ENCODE results near the gene AMPH.

Gene AMPH

DNA sequence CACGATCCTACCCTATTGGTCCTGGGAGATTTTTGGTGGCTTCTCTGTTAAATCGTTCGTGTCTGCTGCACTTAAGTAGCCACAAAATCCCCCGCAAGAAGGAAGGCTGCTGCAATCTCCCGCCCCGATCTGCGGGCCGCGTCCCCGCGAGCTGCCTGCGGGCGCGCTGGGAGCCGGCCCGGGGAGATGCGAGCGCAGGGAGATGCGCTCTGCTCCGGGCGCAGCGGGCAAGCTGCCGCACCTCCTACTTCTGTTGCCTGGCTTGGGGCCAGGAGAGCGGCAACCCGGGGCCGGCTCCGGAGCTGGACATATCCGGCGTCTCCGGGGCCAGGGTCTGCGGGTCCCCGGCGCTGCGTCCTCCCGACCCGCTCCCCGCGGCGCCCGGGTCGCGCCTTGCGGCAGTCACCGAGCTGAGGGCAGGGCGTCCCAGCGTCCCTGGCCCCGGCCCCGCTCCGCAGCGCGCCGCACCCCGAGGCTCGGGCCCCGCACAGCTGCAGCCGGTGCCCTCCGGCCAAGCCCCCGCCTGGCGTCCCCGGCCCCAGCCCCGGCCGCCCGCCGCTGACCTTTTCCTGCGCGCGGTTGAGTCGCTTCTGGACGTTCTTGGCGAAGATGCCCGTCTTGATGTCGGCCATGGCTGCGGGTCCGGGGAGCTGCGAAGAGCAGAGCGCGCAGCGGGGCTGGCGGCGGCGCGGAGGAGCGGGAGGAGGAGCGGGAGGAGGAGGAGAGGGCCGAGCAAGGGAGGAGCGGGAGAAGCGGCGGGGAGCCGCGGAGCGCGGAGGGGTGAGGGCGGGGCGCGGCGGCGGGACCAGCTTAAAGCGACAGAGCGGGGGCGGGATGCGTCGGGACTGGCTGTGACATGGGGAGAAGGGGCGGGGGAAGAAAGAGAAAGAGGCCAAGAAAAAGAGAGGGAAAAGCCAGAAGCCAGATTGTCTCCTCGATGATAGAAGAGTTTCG, at the start of gene AMPH:
AMPH (minus strand) TSS at position 654 of the 954 bp plus-strand sequence; CDS start at position 632, 22 bp downstream.
- Histone ChIP-seq H3K9ac (ENCODE audit: low read length) (no peak within 1 kb of the TSS), H3K27me3 (ENCODE audit: control insufficient read depth, insufficient read depth, low read length) (peaks cover 21% of the 10 kb centered on the region), H3K4me3 (ENCODE audit: low read length) (no peak within 1 kb of the TSS), H3K9me3 (ENCODE audit: control insufficient read depth, low read length) (no peaks in the 10 kb centered on the region), H3K4me1 (ENCODE audit: control insufficient read depth, insufficient read depth, low read length) (no peaks in the 10 kb centered on the region), H3K36me3 (ENCODE audit: control insufficient read depth, insufficient read depth, low read length) (no peaks in the 10 kb centered on the region)

DNA sequence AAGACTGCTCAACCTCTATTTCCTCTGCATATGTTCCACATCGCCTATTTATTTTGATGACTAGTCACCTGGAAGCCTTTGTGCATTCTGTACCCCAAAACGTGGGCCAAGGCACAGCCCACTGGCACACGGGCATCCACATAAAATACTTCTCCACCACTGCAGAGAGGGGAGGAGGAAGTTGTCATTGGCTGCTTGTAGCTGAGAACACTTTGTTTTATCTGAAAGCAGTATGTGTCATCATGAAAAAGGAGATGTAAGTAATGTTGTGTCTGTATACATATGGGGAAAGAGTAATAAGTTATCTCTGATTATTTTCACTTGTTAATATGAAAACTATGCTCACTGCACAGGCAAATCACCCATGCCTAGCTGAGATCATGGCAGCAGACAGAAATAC, 48.2 kb upstream of the AMPH start:
- Histone ChIP-seq H3K27me3 (ENCODE audit: control insufficient read depth, insufficient read depth, low read length) (no peaks in the 10 kb centered on the region), H3K36me3 (ENCODE audit: control insufficient read depth, insufficient read depth, low read length) (no peaks in the 10 kb centered on the region), H3K4me1 (ENCODE audit: control insufficient read depth, insufficient read depth, low read length) (no peaks in the 10 kb centered on the region), H3K9ac (ENCODE audit: low read length) (no peak overlapping the region), H3K4me3 (ENCODE audit: low read length) (no peak overlapping the region), H3K9me3 (ENCODE audit: control insufficient read depth, low read length) (no peaks in the 10 kb centered on the region)

DNA sequence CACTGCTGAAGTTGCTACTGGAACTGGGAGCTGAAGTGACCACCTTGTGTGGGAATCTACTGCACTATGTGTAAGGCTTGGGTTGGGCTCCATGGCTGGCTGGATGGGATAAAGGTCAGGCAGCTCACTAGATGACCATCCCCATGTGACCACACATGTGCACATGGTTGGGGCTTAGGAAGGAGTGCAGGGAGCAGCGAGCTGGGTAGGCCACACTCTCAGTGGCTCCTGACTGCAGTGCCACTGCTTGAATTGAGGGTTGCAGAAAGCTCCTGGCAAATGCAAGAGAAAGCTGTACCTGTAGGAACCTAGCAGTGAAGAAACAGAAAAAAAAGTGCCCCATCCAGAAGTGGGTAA, 47.5 kb upstream of the AMPH start:
- Histone ChIP-seq H3K4me1 (ENCODE audit: control insufficient read depth, insufficient read depth, low read length) (no peaks in the 10 kb centered on the region), H3K36me3 (ENCODE audit: control insufficient read depth, insufficient read depth, low read length) (no peaks in the 10 kb centered on the region), H3K9me3 (ENCODE audit: control insufficient read depth, low read length) (no peaks in the 10 kb centered on the region), H3K9ac (ENCODE audit: low read length) (no peak overlapping the region), H3K27me3 (ENCODE audit: control insufficient read depth, insufficient read depth, low read length) (no peaks in the 10 kb centered on the region), H3K4me3 (ENCODE audit: low read length) (no peak overlapping the region)

DNA sequence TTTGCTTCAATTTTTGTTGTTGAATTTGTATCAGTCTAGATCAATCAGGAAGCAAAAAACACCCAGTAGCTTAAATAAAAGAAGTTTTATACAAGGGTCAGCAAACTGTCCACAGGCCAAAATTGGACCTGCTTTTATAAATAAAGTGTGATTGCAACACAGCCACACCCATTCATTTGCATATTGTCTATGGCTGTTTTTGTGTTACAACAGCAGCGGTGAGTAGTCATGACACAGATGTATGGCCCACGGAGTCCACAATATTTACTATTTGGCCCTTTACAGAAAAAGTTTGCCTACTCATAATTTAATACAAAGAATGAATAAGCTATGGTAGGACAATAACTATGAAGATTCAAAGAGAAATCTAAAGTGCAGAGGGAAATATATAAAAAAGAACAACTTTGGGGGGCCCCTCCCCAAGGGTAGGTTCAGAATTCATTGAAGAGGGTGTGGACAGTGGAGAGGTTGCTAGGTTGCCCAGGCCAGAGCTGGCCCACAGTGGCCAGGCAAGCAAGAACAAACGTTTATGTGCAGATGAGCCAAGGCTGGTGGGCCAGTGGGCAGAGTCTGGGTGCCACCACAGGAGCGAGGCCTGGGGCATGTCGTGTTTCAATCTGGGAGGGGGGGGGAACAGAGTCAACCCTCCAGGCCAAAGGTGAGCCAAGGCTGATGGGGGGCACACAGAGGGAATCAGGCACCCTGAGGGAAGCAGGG, 47.0 kb upstream of the AMPH start:
- H3K4me3 ChIP-seq (ENCODE audit: low read length): no peak overlapping the region
- no peaks in the 10 kb centered on the region for H3K36me3 ChIP-seq (ENCODE audit: control insufficient read depth, insufficient read depth, low read length)
- no peaks in the 10 kb centered on the region for H3K27me3 ChIP-seq (ENCODE audit: control insufficient read depth, insufficient read depth, low read length)
- no peaks in the 10 kb centered on the region for H3K4me1 ChIP-seq (ENCODE audit: control insufficient read depth, insufficient read depth, low read length)
- H3K9ac ChIP-seq (ENCODE audit: low read length): no peak overlapping the region
- no peaks in the 10 kb centered on the region for H3K9me3 ChIP-seq (ENCODE audit: control insufficient read depth, low read length)

DNA sequence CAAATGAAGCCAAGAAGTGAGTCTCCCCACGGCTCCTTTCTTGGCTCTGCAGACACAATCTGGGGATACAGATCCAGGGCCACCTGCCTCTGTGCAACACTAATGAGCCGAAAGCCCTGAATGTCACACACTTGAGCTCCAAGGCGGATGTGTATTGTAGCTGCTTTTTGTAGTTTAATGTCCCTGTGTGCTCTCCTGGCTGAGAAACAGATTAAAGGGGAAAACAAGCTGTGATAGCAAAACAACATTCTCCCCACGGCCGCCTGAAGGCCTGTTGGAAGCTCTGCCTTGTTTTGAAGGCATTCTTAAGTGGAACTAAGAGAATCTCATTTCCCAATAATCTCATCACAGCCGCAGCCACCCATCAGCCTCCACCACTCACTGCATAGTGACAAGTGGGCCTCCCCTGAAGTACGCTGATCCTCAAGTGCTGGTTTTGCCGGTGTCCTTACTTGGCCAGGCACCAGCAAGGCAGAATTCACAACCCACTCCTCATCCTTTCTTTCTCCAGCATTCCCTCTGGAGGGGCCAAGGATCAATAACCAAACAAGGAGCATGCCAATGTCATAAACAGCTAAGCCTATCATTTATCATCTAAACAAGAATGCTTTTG, 44.4 kb upstream of the AMPH start:
- Histone ChIP-seq H3K4me3 (ENCODE audit: low read length) (no peak overlapping the region), H3K27me3 (ENCODE audit: control insufficient read depth, insufficient read depth, low read length) (no peaks in the 10 kb centered on the region), H3K9ac (ENCODE audit: low read length) (no peak overlapping the region)

DNA sequence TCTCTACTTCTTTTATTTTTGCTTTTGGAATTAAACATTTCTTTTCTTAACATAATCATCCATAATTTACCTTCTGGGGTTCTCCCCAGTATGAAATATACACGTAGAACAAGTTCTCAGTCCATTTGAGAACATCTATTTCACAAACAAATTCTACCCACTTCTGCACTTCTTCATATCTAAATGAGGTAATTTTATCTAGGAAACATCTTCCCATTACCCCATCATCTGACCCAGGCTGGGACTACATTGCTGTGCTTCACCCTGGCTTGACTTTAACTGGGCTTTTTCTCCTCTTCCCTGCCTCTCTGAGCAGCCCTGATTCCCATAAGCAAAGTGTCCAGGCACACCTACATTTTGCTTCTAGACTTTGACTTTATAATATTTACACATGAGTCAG, 43.3 kb upstream of the AMPH start:
- Histone ChIP-seq H3K4me1 (ENCODE audit: control insufficient read depth, insufficient read depth, low read length) (no peaks in the 10 kb centered on the region), H3K4me3 (ENCODE audit: low read length) (no peak overlapping the region), H3K36me3 (ENCODE audit: control insufficient read depth, insufficient read depth, low read length) (no peaks in the 10 kb centered on the region), H3K9ac (ENCODE audit: low read length) (no peak overlapping the region), H3K27me3 (ENCODE audit: control insufficient read depth, insufficient read depth, low read length) (no peaks in the 10 kb centered on the region), H3K9me3 (ENCODE audit: control insufficient read depth, low read length) (no peaks in the 10 kb centered on the region)

More for the DNA sequence above, 44.4 kb upstream of the AMPH start:
- Histone ChIP-seq H3K9me3 (ENCODE audit: control insufficient read depth, low read length) (no peaks in the 10 kb centered on the region), H3K36me3 (ENCODE audit: control insufficient read depth, insufficient read depth, low read length) (no peaks in the 10 kb centered on the region), H3K4me1 (ENCODE audit: control insufficient read depth, insufficient read depth, low read length) (no peaks in the 10 kb centered on the region)

DNA sequence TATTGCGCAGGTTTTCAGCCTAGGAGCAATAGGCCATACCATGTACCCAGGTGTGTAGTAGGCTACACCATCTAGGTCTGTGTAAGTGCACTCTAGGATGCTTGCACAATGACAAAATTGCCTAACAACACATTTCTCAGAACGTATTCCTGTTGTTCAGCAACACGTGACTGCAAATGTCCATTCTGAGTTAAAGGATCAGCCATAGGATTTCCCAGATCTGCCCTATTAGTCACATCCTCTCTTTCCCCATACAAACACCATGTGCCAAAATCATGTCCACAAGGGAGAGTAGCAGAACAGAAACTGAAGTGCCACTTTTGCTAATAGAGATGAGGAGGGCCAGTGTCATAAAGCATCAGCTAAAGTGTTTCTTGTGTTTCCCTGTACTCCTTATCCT, 42.6 kb upstream of the AMPH start:
- Histone ChIP-seq H3K9ac (ENCODE audit: low read length) (no peak overlapping the region), H3K36me3 (ENCODE audit: control insufficient read depth, insufficient read depth, low read length) (no peaks in the 10 kb centered on the region), H3K27me3 (ENCODE audit: control insufficient read depth, insufficient read depth, low read length) (no peaks in the 10 kb centered on the region), H3K4me3 (ENCODE audit: low read length) (no peak overlapping the region), H3K4me1 (ENCODE audit: control insufficient read depth, insufficient read depth, low read length) (no peaks in the 10 kb centered on the region), H3K9me3 (ENCODE audit: control insufficient read depth, low read length) (no peaks in the 10 kb centered on the region)

DNA sequence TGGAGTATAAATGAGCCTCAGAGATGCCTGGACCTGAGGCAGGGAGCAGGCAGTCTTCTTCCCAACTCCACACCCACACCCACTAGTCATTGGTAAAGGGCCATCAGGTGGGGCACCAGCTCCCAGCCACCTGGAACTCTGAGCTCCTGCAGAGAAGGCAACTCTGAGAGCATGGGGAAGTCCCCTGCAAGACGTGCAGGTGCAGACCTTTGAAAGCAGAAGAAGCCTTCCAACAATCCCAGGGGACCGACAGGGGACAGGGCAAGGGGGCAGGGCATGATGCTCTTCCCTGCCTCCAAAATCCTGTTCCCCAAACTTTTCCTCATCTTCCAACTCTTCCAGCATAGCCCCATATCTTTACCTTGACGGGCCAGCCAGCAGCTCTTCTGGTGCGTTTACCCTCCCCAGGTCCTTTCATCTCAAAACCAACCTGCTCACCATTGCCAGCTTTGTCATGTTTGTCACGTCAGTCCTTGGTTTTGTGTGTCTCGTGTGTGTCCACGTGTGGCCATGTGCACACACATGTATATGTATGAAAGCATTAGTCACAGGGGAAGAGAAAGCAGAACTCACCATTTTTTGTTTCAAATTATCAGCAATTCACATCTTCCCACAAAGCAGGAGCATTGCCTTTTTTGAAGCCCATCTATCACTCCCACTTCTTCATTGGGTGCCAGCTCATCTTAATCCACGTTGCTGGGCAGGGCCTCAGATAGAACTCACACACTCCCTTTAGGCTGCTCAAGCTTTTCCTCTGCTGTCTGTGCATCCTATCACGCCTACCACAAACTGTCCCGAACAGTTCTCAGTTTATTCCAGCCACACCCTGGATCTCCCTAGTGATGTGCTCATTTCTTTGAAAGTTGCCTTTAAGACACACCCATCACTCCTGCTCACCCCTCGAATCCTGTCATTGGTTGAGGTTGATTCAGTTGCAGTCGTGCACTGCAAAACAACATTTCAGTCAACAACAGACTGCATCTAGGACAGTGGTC, 41.0 kb upstream of the AMPH start:
- Histone ChIP-seq H3K9ac (ENCODE audit: low read length) (no peak overlapping the region), H3K4me3 (ENCODE audit: low read length) (no peak overlapping the region), H3K9me3 (ENCODE audit: control insufficient read depth, low read length) (no peaks in the 10 kb centered on the region), H3K27me3 (ENCODE audit: control insufficient read depth, insufficient read depth, low read length) (no peaks in the 10 kb centered on the region), H3K4me1 (ENCODE audit: control insufficient read depth, insufficient read depth, low read length) (no peaks in the 10 kb centered on the region), H3K36me3 (ENCODE audit: control insufficient read depth, insufficient read depth, low read length) (no peaks in the 10 kb centered on the region)

DNA sequence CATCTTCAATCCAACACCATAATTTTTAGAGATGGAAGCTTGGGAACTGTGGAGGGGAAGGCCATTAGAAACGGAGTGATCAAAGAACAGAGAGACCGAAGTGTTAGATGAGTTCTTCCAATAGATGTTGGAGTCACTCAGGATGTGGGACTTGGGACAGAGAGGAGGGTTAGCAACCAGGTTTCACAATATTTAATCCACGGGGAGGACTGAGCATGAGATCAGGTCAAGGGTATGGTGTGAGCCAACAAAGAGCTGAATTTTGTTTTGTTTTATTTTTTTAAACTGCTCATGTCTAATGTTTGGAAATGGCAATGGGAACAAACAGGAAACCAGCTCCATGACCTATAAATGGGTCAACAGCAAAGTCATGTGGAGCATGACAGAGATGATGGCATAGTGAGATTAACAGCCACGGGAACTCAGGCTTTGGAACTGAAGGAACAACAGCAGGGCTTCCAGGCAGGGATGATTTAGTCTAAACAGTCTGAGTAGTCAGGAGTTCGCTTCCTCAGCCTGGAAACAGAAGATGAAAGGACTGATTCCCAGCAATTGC, 38.9 kb upstream of the AMPH start:
- Histone ChIP-seq H3K9ac (ENCODE audit: low read length) (no peak overlapping the region), H3K4me1 (ENCODE audit: control insufficient read depth, insufficient read depth, low read length) (no peaks in the 10 kb centered on the region), H3K36me3 (ENCODE audit: control insufficient read depth, insufficient read depth, low read length) (no peaks in the 10 kb centered on the region), H3K9me3 (ENCODE audit: control insufficient read depth, low read length) (no peaks in the 10 kb centered on the region), H3K4me3 (ENCODE audit: low read length) (no peak overlapping the region), H3K27me3 (ENCODE audit: control insufficient read depth, insufficient read depth, low read length) (no peaks in the 10 kb centered on the region)

DNA sequence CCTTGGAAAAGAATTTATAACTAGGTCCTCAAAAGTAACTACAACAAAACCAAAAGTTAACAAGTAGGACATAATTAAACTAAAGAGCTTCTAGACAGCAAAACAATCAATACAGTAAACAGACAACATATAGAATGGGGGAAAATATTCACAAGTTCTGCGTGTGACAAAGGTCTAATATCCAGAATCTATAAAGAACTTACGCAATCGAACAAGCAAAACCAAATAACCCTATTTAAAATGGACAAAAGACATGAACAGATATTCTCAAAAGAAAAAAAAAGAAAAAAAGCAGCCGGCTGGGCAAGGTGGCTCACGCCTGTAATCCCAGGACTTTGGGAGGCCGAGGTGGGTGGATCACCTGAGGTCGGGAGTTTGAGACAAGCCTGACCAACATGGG, 33.8 kb upstream of the AMPH start:
- H3K27me3 ChIP-seq (ENCODE audit: control insufficient read depth, insufficient read depth, low read length): no peaks in the 10 kb centered on the region
- H3K4me1 ChIP-seq (ENCODE audit: control insufficient read depth, insufficient read depth, low read length): no peaks in the 10 kb centered on the region
- H3K9ac ChIP-seq (ENCODE audit: low read length): no peak overlapping the region
- H3K36me3 ChIP-seq (ENCODE audit: control insufficient read depth, insufficient read depth, low read length): no peaks in the 10 kb centered on the region
- H3K9me3 ChIP-seq (ENCODE audit: control insufficient read depth, low read length): no peaks in the 10 kb centered on the region
- H3K4me3 ChIP-seq (ENCODE audit: low read length): no peak overlapping the region

DNA sequence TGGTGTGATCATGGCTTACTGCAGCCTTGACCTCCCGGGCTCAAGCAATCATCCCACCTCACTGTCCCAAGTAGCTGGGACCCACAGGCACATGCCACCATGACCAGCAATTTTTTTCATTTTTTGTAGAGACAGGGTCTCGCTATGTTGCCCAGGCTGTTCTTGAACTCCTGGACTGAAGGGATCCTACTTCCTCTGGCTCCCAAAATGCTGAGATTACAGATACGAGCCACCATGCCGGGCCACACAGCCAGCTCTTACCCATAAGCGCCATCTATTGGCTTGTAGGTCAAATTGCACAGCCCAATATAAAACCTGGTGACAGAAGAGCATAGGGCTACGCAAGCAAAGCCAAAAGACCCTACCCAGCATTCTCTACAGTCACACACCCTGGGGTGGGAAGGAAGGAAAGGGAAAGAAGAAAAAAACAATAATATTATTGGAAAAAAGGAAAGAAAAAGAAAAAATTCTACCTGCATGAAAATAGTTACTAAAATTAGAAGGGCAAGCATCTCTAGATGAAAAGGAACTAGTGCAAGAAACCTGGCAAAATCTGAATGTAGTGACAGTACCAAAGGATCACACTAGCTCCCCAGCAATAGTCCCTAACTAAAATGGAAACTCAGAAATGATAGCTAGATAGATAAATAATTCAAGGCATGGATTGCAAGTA, 29.4 kb upstream of the AMPH start:
- H3K27me3 ChIP-seq (ENCODE audit: control insufficient read depth, insufficient read depth, low read length): no peaks in the 10 kb centered on the region
- H3K4me3 ChIP-seq (ENCODE audit: low read length): no peak overlapping the region
- no peaks in the 10 kb centered on the region for H3K4me1 ChIP-seq (ENCODE audit: control insufficient read depth, insufficient read depth, low read length)
- H3K36me3 ChIP-seq (ENCODE audit: control insufficient read depth, insufficient read depth, low read length): no peaks in the 10 kb centered on the region
- H3K9ac ChIP-seq (ENCODE audit: low read length): no peak overlapping the region
- no peaks in the 10 kb centered on the region for H3K9me3 ChIP-seq (ENCODE audit: control insufficient read depth, low read length)
